Raji (cell line): ENCODE results near the gene LAMB3.

ENCODE experiments used
- POLR2A ChIP-seq: IDR thresholded peaks from 2 replicates; pipeline ENCODE4 v1.6.1; 2011; ENCODE audit warnings: low read depth, low read length, control low read depth; ENCODE audit not compliant: insufficient read depth

Gene LAMB3

GRCh38 chr1:209617047-209617673 lies 35.1 kb downstream of the LAMB3 start:
- no peak for TF ChIP-seq POLR2A

GRCh38 chr1:209616366-209617046 lies 35.7 kb downstream of the LAMB3 start:
- TF ChIP-seq POLR2A: no peak

GRCh38 chr1:209614906-209615305 lies 37.3 kb downstream of the LAMB3 start:
- TF ChIP-seq POLR2A: no peak

- no peak for TF ChIP-seq POLR2A
These were observed 38.1 kb downstream of the LAMB3 start for GRCh38 chr1:209614151-209614420.

- no peak for TF ChIP-seq POLR2A
These were observed 38.6 kb downstream of the LAMB3 start for GRCh38 chr1:209613400-209614150.

GRCh38 chr1:209612646-209613399 lies 39.4 kb downstream of the LAMB3 start:
- TF ChIP-seq POLR2A: no peak

GRCh38 chr1:209611771-209612570 lies 40.3 kb downstream of the LAMB3 start:
- TF ChIP-seq POLR2A: no peak

GRCh38 chr1:209610631-209610905 lies 41.7 kb downstream of the LAMB3 start:
- TF ChIP-seq POLR2A: no peak

- TF ChIP-seq POLR2A: no peak
These were observed 42.2 kb downstream of the LAMB3 start for GRCh38 chr1:209609791-209610630.

- no peak for TF ChIP-seq POLR2A
These were observed 43.0 kb downstream of the LAMB3 start for GRCh38 chr1:209609041-209609790.

- TF ChIP-seq POLR2A: no peak
These were observed 44.4 kb downstream of the LAMB3 start for GRCh38 chr1:209607795-209608178.

- TF ChIP-seq POLR2A: no peak
These were observed 45.0 kb downstream of the LAMB3 start for GRCh38 chr1:209607102-209607794.

GRCh38 chr1:209603877-209604276 lies 48.3 kb downstream of the LAMB3 start:
- no peak for TF ChIP-seq POLR2A
